IMR-90 (cell line): ENCODE data around the gene PID1. TPM values are rescaled to one million over a fixed set of nuclear protein-coding genes. Genes with fewer than 3 reads are reported as not detected.
A peak's percentile ranks its signal among the peaks of the same experiment; 100 is the strongest.

Experiments used
- ATAC-seq: fragments of 200-7000 bp; cut with Tn5 transposase; 2 replicates; pipeline ENCODE4 v1.9.1; 2020; ENCODE audit warnings: low read depth, mild to moderate bottlenecking, moderate library complexity
- Bru-seq: library from RNA; stranded (reverse); fragments of 400-500 nt; gene quantifications from one replicate; lab custom pipeline; 2021; lab: Mats Ljungman, UMichigan
- BruChase-seq, 2 experiments: library from RNA; stranded (reverse); fragments of 400-500 nt; gene quantifications; one replicate each; lab custom pipeline; 2021; lab: Mats Ljungman, UMichigan
- BruUV-seq: library from RNA; stranded (reverse); fragments of 400-500 nt; replicated peaks from 2 replicates; lab custom pipeline; 2021; lab: Mats Ljungman, UMichigan
- CTCF ChIA-PET: fragments of 300-600 bp; formaldehyde crosslinking; extraction: SDS; loops from one replicate; lab custom pipeline; 2021; ENCODE audit warnings: antibody characterized with exemption; lab: Yijun Ruan, JAX
- POLR2A ChIA-PET: fragments of 300-600 bp; sonication (Branson Sonifier 250); formaldehyde crosslinking; loops from one replicate; lab custom pipeline; 2022; ENCODE audit warnings: antibody characterized with exemption; ENCODE audit not compliant: unreplicated experiment; lab: Charles Lee
- DNase-seq: peaks from one replicate; pipeline ENCODE4 v3.0.0; 2013
- H2AFZ ChIP-seq: replicated peaks from 2 replicates; pipeline ENCODE3; 2013; ENCODE audit warnings: low read length, mild to moderate bottlenecking; ENCODE audit not compliant: poor library complexity
- H2AK5ac ChIP-seq: 2 replicates; pipeline ENCODE4 v1.6.1; 2013; ENCODE audit warnings: low read depth, low read length, inconsistent platforms
- H2AK9ac ChIP-seq: replicated peaks from 2 replicates; pipeline ENCODE3; 2013; ENCODE audit warnings: mild to moderate bottlenecking, low read depth, low read length, moderate library complexity; ENCODE audit not compliant: poor library complexity
- H2BK120ac ChIP-seq: 2 replicates; pipeline ENCODE4 v1.6.1; 2013; ENCODE audit warnings: low read depth, low read length, inconsistent platforms
- H2BK15ac ChIP-seq: 3 replicates; pipeline ENCODE4 v1.6.1; 2013; ENCODE audit warnings: low read depth, low read length, inconsistent platforms
- H2BK20ac ChIP-seq: 2 replicates; pipeline ENCODE4 v1.6.1; 2013; ENCODE audit warnings: low read depth, mild to moderate bottlenecking, inconsistent platforms, low read length, moderate library complexity
- H2BK5ac ChIP-seq: 2 replicates; pipeline ENCODE4 v1.6.1; 2013; ENCODE audit warnings: mild to moderate bottlenecking, low read depth, low read length, inconsistent platforms; ENCODE audit not compliant: poor library complexity, severe bottlenecking
- H3K14ac ChIP-seq: replicated peaks from 2 replicates; pipeline ENCODE4 v1.6.1; 2013; ENCODE audit warnings: low read depth, low read length, inconsistent platforms
- H3K18ac ChIP-seq: 2 replicates; pipeline ENCODE4 v1.6.1; 2013; ENCODE audit warnings: low read depth, low read length, control low read depth
- H3K23ac ChIP-seq: 2 replicates; pipeline ENCODE4 v1.6.1; 2013; ENCODE audit warnings: low read depth, low read length, inconsistent platforms
- H3K27ac ChIP-seq: 2 replicates; pipeline ENCODE4 v1.5.1; 2013; ENCODE audit warnings: mild to moderate bottlenecking, control low read depth, low read length; ENCODE audit not compliant: insufficient read depth
- H3K27me3 ChIP-seq: 2 replicates; pipeline ENCODE4 v1.6.1; 2013; ENCODE audit warnings: low read length; ENCODE audit not compliant: control insufficient read depth, insufficient read depth
- H3K36me3 ChIP-seq: 2 replicates; pipeline ENCODE4 v1.6.1; 2013; ENCODE audit warnings: low read length, mixed read lengths; ENCODE audit not compliant: control insufficient read depth, insufficient read depth
- H3K4ac ChIP-seq: 2 replicates; pipeline ENCODE4 v1.6.1; 2013; ENCODE audit warnings: low read depth, low read length, inconsistent platforms
- H3K4me1 ChIP-seq: 2 replicates; pipeline ENCODE4 v1.6.1; 2013; ENCODE audit warnings: low read length, mixed read lengths; ENCODE audit not compliant: control insufficient read depth, insufficient read depth
- H3K4me2 ChIP-seq: 2 replicates; pipeline ENCODE4 v1.6.1; 2013; ENCODE audit warnings: low read depth, mild to moderate bottlenecking, control low read depth, low read length, moderate library complexity
- H3K4me3 ChIP-seq: 2 replicates; pipeline ENCODE4 v1.5.1; 2013; ENCODE audit warnings: low read depth, mild to moderate bottlenecking, control low read depth, low read length, moderate library complexity; ENCODE audit not compliant: insufficient read depth
- H3K56ac ChIP-seq: 2 replicates; pipeline ENCODE4 v1.6.1; 2013; ENCODE audit warnings: low read length, inconsistent platforms; ENCODE audit not compliant: insufficient read depth; ENCODE audit errors: extremely low read depth
- H3K79me1 ChIP-seq, 2 experiments: 2 replicates each; pipeline ENCODE4 v1.6.1; 2013; ENCODE audit warnings: low read length in 2 of 2, inconsistent platforms in 1 of 2, low read depth in 1 of 2
- H3K9ac ChIP-seq: 2 replicates; pipeline ENCODE4 v1.6.1; 2013; ENCODE audit warnings: low read depth, low read length, control low read depth
- H3K9me1 ChIP-seq: 2 replicates; pipeline ENCODE4 v1.6.1; 2013; ENCODE audit warnings: low read length, inconsistent platforms; ENCODE audit not compliant: insufficient read depth
- H3K9me3 ChIP-seq: 2 replicates; pipeline ENCODE4 v1.6.1; 2013; ENCODE audit warnings: low read length; ENCODE audit not compliant: control insufficient read depth, insufficient read depth
- H4K20me1 ChIP-seq: 2 replicates; pipeline ENCODE4 v1.6.1; 2013; ENCODE audit warnings: low read length, inconsistent platforms; ENCODE audit not compliant: insufficient read depth
- H4K5ac ChIP-seq: 2 replicates; pipeline ENCODE4 v1.6.1; 2013; ENCODE audit warnings: mild to moderate bottlenecking, low read depth, low read length, control low read depth
- H4K8ac ChIP-seq, 2 experiments: 2 replicates each; pipeline ENCODE4 v1.6.1; 2013; ENCODE audit warnings: low read depth in 2 of 2, low read length in 2 of 2, control low read depth in 1 of 2, inconsistent platforms in 1 of 2
- H4K91ac ChIP-seq: 2 replicates; pipeline ENCODE4 v1.6.1; 2013; ENCODE audit warnings: low read depth, low read length, inconsistent platforms; ENCODE audit not compliant: insufficient read depth
- BHLHE40 ChIP-seq: fragments of 150-350 bp; IDR thresholded peaks from 2 replicates; pipeline ENCODE4 v1.6.1; 2016; ENCODE audit warnings: mild to moderate bottlenecking, low read depth, low read length
- CEBPB ChIP-seq: IDR thresholded peaks from 2 replicates; pipeline ENCODE4 v1.6.1; 2012; ENCODE audit warnings: low read depth, low read length, improper control_type of control experiment
- CHD1 ChIP-seq: IDR thresholded peaks from 2 replicates; pipeline ENCODE4 v1.6.1; 2012; ENCODE audit warnings: low read depth, low read length, improper control_type of control experiment
- ELK1 ChIP-seq: fragments of 150-350 bp; IDR thresholded peaks from 2 replicates; pipeline ENCODE4 v1.6.1; 2016; ENCODE audit warnings: low read depth, mild to moderate bottlenecking, low read length, moderate library complexity, borderline replicate concordance
- MAZ ChIP-seq: IDR thresholded peaks from 2 replicates; pipeline ENCODE4 v1.6.1; 2012; ENCODE audit warnings: low read depth, mild to moderate bottlenecking, low read length, improper control_type of control experiment, moderate library complexity, borderline replicate concordance
- MXI1 ChIP-seq: IDR thresholded peaks from 2 replicates; pipeline ENCODE4 v1.6.1; 2012; ENCODE audit warnings: low read depth, mild to moderate bottlenecking, low read length, moderate library complexity, borderline replicate concordance
- NFE2L2 ChIP-seq: fragments of 150-350 bp; IDR thresholded peaks from 2 replicates; pipeline ENCODE4 v1.6.1; 2016; ENCODE audit warnings: low read depth, mild to moderate bottlenecking, low read length
- POLR2A ChIP-seq: IDR thresholded peaks from 2 replicates; pipeline ENCODE4 v1.6.1; 2012; ENCODE audit warnings: mild to moderate bottlenecking, low read depth, low read length
- RAD21 ChIP-seq: IDR thresholded peaks from 2 replicates; pipeline ENCODE4 v1.6.1; 2012; ENCODE audit warnings: low read length, improper control_type of control experiment
- RCOR1 ChIP-seq: IDR thresholded peaks from 2 replicates; pipeline ENCODE4 v1.6.1; 2012; ENCODE audit warnings: mild to moderate bottlenecking, low read length, improper control_type of control experiment; ENCODE audit not compliant: insufficient replicate concordance
- RFX5 ChIP-seq: IDR thresholded peaks from 2 replicates; pipeline ENCODE4 v1.8.0; 2012; ENCODE audit warnings: low read depth, mild to moderate bottlenecking, low read length, moderate library complexity
- SMC3 ChIP-seq: fragments of 150-350 bp; IDR thresholded peaks from 2 replicates; pipeline ENCODE4 v1.6.1; 2016; ENCODE audit warnings: low read depth, mild to moderate bottlenecking, antibody characterized with exemption, low read length, moderate library complexity
- WGBS, 2 experiments: methylation state at CpG; one replicate each; pipeline versions ENCODE4 v1.1.5 to v1.1.7; 2013; ENCODE audit warnings: missing lambda C conversion rate in 2 of 2; ENCODE audit not compliant: insufficient read length in 1 of 2; ENCODE audit errors: extremely low coverage in 2 of 2; 5-methylcytosine and 5-hydroxymethylcytosine counted together
- dilution Hi-C: fragments of 300-500 bp; cut with HindIII; formaldehyde crosslinking; loops from one replicate; pipeline ENCODE4 v1.14.3; 2018; ENCODE audit warnings: low sequenced_read_pairs; ENCODE audit not compliant: unreplicated experiment
- in situ Hi-C: fragments of 300-500 bp; cut with MboI; formaldehyde crosslinking; loops from 3 replicates; pipeline ENCODE4 v1.14.3; 2019; ENCODE audit warnings: low sequenced_read_pairs, inconsistent platforms, mixed read lengths
- intact Hi-C: fragments of 100-400 bp; cut with micrococcal nuclease; formaldehyde crosslinking; loops from 2 replicates; pipeline ENCODE4 v1.10.0; 2022
- long read RNA-seq: library from polyadenylated mRNA; unstranded; transcript quantifications from one replicate; pipeline ENCODE4 v2.0.0, GENCODE V29; 2021; ENCODE audit not compliant: unreplicated experiment
- polyA plus RNA-seq, 3 experiments: library from polyadenylated mRNA; depleted of rRNA; stranded (reverse); fragments of >200 nt; gene quantifications; 2 replicates each; pipeline ENCODE4 v1.2.3, GENCODE V29; 2012; ENCODE audit warnings: low replicate concordance in 1 of 3
- total RNA-seq: library from RNA; depleted of rRNA; stranded (reverse); fragments of >200 nt; gene quantifications from 2 replicates; pipeline ENCODE4 v1.2.3, GENCODE V29; 2012; rRNA removed
- TF ChIP-seq, protein P1 (sequence below): fragments of 150-350 bp; IDR thresholded peaks from 2 replicates; pipeline ENCODE4 v1.6.1; 2017; ENCODE audit warnings: mild to moderate bottlenecking, antibody characterized with exemption, low read length, low read depth

The PID1 gene
- total RNA-seq (0.83 and 0.90 TPM in 2 replicates), polyA plus RNA-seq (2012; rRNA removed) (1.1 and 1.9 TPM in 2 replicates), Bru-seq, nascent RNA (percentile 53 among the genes with signal in this experiment), BruChase-seq, experiment 1, labeled RNA remaining after a 6-hour chase (percentile 41 among the genes with signal in this experiment), BruChase-seq, experiment 2, labeled RNA remaining after a 2-hour chase (percentile 48 among the genes with signal in this experiment)
- polyA plus RNA-seq (2012; cell fraction: cytosol; rRNA removed) = 1.2 and 1.8 TPM in 2 replicates
- 0.45 and 0.57 TPM in 2 replicates for polyA plus RNA-seq (2012; cell fraction: nucleus; rRNA removed; ENCODE audit: low replicate concordance)
- long read RNA-seq, transcript PID1-203 (3 exons, 2,533 nt) = major isoform, 5 of 7 reads
- long read RNA-seq, partial matches to known transcripts = 0 of 7 reads
- long read RNA-seq, other reads (novel, unspliced or antisense) = 2 of 7 reads

DNA sequence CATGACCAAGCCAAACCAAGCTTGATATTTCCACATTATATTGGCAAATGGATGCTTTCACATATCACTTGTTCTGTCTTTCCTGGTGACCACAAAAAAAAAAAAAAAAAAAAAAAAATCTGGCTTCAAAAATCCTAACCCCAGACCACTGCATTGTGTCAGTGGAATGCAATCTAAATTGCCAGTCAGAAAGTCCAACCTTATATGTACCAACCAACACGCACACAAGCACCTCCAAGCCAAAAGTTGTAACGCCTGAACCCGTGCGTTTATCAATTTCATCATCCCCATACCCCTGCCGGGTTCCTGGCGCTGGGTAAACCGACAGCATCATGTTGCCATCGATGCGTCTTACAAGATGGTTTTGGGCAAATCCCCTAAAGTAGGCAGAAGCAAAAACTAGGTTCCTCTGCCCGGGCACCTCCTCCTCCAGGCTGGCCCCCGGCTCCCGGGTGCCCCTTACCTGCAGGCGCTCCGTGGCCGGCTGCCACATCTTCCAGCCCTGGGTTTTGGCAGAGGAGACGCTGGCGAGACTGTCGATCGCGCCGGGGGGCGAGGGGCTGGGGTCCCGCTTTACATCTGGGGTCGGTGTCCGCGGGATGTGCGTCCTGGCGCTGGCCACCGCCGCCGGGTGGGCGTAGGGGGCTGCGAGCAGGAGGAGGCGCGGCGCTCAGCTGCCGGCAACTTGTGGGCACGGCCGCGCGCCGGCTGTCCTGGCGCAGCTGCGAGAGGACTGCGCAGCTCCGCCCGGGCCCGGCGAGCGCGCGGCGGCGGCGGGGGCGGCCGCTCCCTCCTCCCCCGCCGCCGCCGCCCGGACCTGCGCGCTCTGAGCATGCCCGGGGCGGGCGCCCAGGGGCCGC is at the start of gene PID1:
TSS of gene PID1 (minus strand) at position 737 of the 860 bp plus-strand sequence. CDS start at position 493, 244 bp downstream.
- Histone ChIP-seq H2BK5ac (no peak within 1 kb of the TSS), H3K56ac (no peak within 1 kb of the TSS), H3K4me3 (peak within 1 kb of the TSS; percentile 66), H3K14ac (no peak within 1 kb of the TSS), H3K4me2 (peak within 1 kb of the TSS; percentile 46; the same call in 1 of the 2 replicates), H3K9ac (peak within 1 kb of the TSS; percentile 66; the same call in 1 of the 2 replicates), H2AK5ac (no peak within 1 kb of the TSS), H3K79me1 (no peaks in the 10 kb centered on the region), H4K8ac (no peak within 1 kb of the TSS), H3K9me1 (no peaks in the 10 kb centered on the region), H3K27ac (no peak within 1 kb of the TSS), H2BK120ac (no peak within 1 kb of the TSS), H4K20me1 (no peaks in the 10 kb centered on the region), H4K91ac (no peak within 1 kb of the TSS; the same call in 1 of the 2 replicates), H3K4me1 (no peaks in the 10 kb centered on the region), H3K18ac (no peak within 1 kb of the TSS), H2BK15ac (no peak within 1 kb of the TSS; the same call in 2 of the 3 replicates), H3K27me3 (no peaks in the 10 kb centered on the region), H3K36me3 (no peaks in the 10 kb centered on the region), H2AFZ (peak within 1 kb of the TSS; percentile 86), H3K9me3 (no peaks in the 10 kb centered on the region), H4K5ac (no peak within 1 kb of the TSS), H3K4ac (no peak within 1 kb of the TSS; the same call in 1 of the 2 replicates), H2BK20ac (no peak within 1 kb of the TSS), H2AK9ac (no peak within 1 kb of the TSS), H3K23ac (no peak within 1 kb of the TSS)
- ATAC-seq = peak; percentile 92
- CTCF ChIA-PET = no interaction called here
- BruUV-seq = no TSS peak
- DNase-seq = peak; percentile 5
- dilution Hi-C loops (no loop called here), intact Hi-C loops (loop anchor here (5.0 kb wide), 1 partner anchor 588 kb away; no protein-coding TSS in a partner anchor), in situ Hi-C loops (loop anchor here (10.0 kb wide), 1 partner anchor 586 kb away; no protein-coding TSS in a partner anchor)
- POLR2A ChIA-PET = no interaction called here
- 8% methylated on average over 14 of the region's 68 CpGs; no CpG with 5 or more reads in 1 of the 2 experiments for WGBS, 2 experiments
- no peak for TF ChIP-seq CHD1
- no peak for TF ChIP-seq RAD21
- TF ChIP-seq POLR2A = no peak
- no peak for TF ChIP-seq CEBPB
- no peak for TF ChIP-seq RFX5
- no peak for TF ChIP-seq BHLHE40
- TF ChIP-seq RCOR1 = no peak
- TF ChIP-seq NFE2L2 = no peak
- no peak for TF ChIP-seq MAZ
- no peak for TF ChIP-seq ELK1
- TF ChIP-seq SMC3 = no peak
- TF ChIP-seq MXI1 = no peak
- TF ChIP-seq, protein P1, sequence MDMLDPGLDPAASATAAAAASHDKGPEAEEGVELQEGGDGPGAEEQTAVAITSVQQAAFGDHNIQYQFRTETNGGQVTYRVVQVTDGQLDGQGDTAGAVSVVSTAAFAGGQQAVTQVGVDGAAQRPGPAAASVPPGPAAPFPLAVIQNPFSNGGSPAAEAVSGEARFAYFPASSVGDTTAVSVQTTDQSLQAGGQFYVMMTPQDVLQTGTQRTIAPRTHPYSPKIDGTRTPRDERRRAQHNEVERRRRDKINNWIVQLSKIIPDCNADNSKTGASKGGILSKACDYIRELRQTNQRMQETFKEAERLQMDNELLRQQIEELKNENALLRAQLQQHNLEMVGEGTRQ = no peak
